HG03378 (cell line): ENCODE data around the gene LRP2BP.

Experiments used
- ATAC-seq: cut with Tn5 transposase; IDR thresholded peaks from one replicate; pipeline ENCODE4 v1.9.1; 2021; ENCODE audit warnings: mild to moderate bottlenecking, moderate library complexity; ENCODE audit not compliant: unreplicated experiment

LRP2BP gene

GRCh38 chr4:185395956-185396723, 416 bp upstream of the LRP2BP start:
- ATAC-seq, result peak; percentile 61

GRCh38 chr4:185394568-185395237, 1.0 kb downstream of the LRP2BP start:
- ATAC-seq, result no peak

DNA sequence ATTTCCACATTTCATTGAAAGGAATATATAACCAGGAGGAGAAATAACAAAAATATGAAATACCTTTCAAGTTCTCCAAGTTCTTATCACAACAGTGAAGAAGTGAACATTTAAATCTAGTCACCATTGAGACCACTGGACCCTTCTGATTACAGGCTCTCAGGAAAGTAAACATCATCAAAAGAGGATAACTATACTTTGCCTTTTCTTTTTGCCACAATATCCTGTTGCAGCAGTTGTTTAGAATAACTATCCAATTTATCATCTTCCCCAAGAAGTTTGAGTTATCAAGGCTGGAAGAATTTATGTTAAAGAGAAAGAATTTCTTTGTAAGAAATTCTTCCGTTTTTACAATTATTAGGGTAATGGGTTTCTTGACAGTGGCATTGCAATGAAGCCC, 3.6 kb downstream of the LRP2BP start:
- ATAC-seq, result no peak

- ATAC-seq, result no peak
Measured at GRCh38 chr4:185390941-185391340, 4.8 kb downstream of the LRP2BP start.

- ATAC-seq, result no peak
Measured at GRCh38 chr4:185387957-185388356, 7.8 kb downstream of the LRP2BP start.

- ATAC-seq, result no peak
Measured at GRCh38 chr4:185384930-185385331, 10.8 kb downstream of the LRP2BP start.

DNA sequence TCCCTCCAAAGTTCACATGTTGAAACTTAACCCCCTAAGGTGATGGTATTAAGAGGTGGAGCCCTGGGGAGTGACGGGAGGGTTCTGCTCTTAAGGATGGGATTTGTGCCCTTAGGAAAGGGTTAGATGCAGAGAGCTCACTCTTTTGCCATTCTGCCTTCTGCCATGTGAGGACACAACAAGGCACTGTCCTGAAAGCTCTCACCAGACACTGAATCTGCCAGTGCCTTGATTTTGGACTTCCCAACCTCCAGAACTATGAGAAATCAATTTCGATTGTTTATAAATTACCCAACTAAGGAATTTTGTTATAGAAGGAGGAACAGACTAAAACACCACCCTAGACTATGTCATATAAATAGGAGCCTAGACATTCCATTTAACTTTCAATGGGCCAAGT, 11.7 kb downstream of the LRP2BP start:
- ATAC-seq, result no peak

DNA sequence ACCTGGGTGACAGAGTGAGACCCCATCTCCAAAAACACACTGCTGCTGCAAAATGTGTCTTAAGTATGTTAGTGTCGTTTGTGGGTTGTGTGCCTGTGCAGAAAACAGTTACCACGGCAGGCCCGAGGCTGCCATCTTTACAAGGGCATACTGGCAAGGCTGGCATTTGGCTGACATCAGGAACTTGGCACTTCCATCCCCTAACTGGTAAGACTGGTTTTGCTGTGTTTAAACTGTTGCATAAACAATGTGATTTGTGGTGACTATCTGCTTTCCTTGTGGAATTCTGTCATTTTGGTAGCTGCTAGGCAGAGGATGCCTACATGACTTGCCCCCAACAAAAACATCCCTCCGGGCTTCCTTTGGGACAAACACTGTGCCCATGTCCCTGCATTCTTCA, 12.3 kb downstream of the LRP2BP start:
- ATAC-seq, result no peak

- ATAC-seq, result no peak
Measured at GRCh38 chr4:185382754-185383153, 13.0 kb downstream of the LRP2BP start.

GRCh38 chr4:185381288-185382196, 14.2 kb downstream of the LRP2BP start:
- ATAC-seq, result no peak

DNA sequence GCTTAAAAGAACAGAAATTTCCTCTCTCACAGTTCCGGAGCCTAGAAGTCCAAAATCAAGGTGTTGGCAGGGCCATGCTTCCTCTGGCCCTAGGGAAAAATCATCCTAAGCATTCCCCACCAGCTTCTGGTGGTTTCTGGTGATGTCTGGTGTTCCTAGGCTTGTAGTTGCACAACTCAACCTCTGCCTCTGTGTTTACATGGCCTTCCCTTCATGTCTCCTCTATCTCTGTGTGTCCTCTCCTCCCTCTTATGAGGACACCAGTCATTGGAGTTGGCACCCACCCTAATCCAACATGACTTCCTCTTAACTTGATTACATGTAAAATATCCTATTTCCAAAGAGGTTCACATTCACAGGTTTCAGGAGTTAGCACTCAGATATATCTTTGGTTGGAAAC, 15.4 kb downstream of the LRP2BP start:
- ATAC-seq, result no peak

DNA sequence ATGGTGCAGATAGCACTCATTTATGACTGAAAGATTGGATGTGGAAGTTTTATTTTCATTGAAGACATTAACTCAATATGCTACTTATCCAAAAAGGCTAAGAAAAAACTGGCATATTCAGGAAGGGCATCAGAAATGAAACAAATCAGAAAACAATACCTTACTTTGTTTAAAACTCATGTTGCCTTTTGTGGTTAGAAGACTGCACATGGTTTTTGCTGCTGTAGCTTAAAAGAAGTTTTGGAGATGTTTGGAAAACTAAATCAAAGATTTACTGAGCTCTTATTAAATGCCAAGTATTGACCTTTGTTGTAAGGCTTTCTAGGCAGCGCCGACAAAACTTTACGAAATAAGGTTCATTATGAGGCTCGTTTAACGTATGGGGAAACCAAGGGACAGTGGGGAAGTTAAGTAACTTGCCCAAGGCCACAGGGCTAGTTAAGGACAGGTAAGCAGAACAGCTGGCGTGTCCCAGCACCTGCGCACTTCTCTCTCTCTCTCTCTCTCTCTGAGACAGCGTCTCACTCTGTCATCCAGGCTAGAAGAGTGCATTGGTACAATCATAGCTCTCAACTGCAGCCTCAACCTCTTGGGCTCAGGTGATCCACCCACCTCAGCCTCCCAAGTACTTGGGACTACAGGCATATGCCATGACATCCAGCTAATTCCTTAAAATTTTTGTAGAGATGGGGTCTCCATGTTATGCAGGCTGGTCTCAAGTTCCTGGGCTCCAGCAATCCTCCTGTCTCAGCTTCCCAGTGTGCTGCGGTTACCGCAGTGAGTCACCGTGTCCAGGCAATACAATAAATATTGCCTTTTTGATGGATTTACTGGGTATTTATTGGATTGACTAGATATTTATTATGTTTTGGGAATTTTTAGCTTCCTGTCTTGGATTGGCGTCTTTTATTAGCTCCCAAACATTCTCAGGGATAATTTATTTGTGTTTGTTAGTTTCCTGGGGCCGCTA, 16.1 kb downstream of the LRP2BP start:
- no peak for ATAC-seq

DNA sequence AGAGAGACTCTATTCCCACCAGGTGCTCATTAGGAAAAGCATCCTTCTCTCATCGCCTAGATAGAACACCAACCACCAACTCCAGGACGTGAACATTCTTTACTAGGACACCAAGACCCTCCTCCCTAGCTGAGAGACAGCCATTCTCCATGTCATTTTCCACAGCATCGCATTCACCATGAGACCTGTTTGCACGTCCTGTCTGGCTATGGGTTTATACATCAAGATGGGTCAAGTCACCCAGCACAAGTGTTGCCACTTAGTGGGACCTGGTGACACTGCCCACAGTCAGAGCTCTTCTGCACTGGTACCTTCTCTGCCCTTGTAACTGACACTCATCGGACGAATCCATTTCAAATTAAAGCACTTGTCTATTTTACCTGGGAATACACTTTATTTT, 17.5 kb downstream of the LRP2BP start:
- ATAC-seq, result no peak

- ATAC-seq, result no peak
Measured at GRCh38 chr4:185374573-185374972, 21.2 kb downstream of the LRP2BP start.

- no peak for ATAC-seq
Measured at GRCh38 chr4:185374027-185374426, 21.7 kb downstream of the LRP2BP start.

GRCh38 chr4:185371702-185372101, 24.0 kb downstream of the LRP2BP start:
- no peak for ATAC-seq

DNA sequence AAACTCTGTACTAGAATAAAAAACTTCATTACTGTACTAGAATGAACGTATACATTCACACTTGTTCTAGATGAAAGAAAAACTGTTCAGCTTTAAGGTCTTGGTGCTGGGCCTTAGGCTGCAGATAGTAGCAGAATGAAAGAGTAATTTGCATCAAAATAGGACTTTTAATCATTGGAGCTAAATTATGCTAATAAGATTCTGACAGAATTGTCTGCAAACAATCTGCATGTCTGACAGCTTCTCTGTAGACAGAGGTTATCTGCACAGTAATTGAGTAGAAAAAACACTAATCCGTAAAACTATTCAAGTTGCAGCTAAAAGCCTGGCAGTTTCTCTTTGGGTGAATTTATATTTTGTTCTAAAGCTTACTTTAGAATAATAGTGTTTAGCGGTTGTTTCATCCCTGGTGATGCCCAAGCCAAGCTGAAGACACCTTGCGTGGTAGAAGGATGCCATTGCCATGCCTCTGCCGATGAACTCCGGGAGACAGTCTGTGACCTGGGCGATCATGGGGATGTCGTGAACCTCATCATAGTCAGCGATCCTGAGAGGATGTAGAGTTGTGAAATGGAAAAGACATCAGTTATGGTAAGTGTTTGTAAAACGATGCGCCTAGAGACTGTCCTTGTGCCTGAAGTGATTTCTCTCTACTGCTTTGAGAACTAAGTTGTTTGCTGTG, 25.3 kb downstream of the LRP2BP start:
- no peak for ATAC-seq

- no peak for ATAC-seq
Measured at GRCh38 chr4:185369731-185370130, 26.0 kb downstream of the LRP2BP start.

- no peak for ATAC-seq
Measured at GRCh38 chr4:185364886-185365285, 30.8 kb downstream of the LRP2BP start.

DNA sequence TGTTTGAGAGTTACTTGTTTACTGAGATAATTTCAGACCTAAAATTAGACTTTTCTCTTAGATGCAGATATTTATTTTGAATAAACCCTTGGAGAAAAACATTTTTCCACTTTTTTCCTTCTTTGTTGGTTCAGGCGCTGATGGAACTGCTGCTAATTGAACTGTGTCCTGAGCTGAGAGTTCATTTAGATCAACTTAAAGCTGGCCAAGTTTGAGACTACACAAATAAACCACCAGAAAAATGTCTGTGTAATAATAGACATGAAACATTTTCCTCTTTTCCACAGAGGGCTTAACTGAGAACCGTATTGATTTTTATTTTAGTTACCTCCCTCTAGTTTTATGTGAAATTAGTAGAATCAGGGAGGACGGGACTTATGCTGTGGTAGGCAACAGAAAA, 32.5 kb downstream of the LRP2BP start:
- ATAC-seq, result no peak
